HG03025 (cell line): Measurements from ENCODE around the gene PIGM.
"Not testable (repeated sequence)": the region's sequence is repeated elsewhere in the genome, so short reads cannot be mapped to it uniquely, and the experiment has no call there.

Source experiments
- ATAC-seq: cut with Tn5 transposase; IDR thresholded peaks from one replicate; pipeline ENCODE4 v1.9.1; 2021; ENCODE audit warnings: mild to moderate bottlenecking, moderate library complexity; ENCODE audit not compliant: unreplicated experiment, low FRiP score

The PIGM gene

DNA sequence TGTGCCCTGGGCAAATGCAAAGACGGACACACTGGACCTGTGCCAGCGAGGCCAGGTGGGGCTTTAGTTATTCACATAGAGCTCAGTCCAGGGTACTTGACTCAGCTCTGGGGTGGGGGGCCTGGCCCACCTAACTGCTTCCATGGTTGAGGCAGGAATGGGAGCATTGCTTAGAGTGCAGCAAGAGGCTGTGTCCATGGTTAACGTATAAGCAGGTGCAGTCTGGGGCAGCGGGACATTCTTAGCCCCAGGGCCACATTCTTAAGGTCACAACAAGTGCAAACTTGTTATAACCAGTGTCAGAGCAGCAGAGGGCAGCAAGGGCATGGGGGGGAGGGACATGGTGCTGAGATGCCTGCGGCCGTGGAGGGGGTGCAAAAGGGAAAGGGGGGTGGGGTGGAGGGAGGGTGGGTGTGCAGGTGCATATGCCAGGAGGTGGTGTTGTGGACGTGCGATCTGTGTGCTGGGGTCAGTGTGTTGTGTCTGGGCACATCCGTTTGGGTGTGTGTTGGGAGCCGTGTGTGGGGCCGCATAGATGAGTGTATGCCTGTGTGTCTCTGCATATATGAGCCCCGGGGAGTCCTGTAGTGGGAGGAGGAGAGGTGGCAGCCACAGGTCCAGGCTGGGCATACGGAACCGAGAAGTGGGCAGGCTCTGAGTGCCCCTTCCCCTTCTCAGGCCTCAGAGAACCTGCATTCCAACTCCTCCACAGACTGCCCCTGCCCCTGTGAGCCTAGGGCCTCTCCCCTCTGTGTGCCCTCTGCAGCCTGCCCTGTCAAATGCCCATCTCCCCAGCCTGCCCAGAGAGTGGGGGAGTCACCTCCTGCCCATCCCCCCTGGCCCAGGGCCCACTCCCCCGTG lies 29.8 kb upstream of the PIGM start:
- no peak for ATAC-seq

DNA sequence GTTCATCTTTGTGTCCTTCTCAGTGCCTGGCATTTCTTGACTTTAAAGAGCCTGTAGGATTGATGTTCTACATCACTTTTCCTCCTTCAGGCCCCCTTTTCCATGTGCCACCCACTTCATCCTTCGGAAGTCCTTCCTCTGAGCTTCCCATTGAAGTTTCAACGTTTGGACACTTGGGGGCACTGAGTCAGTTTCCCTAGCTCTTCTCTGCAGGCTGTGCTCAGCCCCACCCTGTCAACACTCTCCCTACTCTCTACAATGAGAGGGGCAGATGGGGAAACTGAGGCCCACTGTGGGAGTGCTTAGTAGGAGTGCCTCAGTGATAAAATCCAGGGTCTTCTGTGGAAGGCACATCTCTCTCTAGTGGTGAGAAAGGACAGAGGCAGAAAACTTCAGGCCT lies 26.3 kb upstream of the PIGM start:
- no peak for ATAC-seq

DNA sequence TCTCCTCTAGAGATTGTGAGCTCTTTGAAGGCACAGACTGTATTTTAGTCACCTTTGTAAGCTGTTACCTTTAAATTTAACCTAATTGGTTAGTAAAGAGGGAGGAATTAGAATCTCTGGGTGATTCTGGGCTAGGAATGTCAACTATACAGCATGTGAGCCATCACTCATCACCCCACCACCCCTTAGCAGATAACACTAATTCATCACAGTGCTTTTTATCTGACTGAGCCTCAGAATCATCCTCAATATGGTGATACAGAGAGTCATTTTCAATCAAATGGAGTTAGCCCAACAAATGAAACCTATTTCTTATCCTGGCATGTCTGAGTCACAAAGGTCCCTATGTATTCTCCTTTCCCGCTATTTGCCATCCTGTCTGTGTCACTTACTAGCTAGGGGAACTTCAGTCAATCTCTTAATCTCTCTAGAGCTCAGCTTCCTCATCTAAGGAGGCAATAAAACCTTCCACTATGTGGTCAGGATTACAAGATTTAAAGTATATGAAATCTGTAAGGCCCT lies 24.9 kb upstream of the PIGM start:
- no peak for ATAC-seq

- ATAC-seq: no peak
These were observed 22.0 kb upstream of the PIGM start for GRCh38 chr1:160053548-160054365.

GRCh38 chr1:160052936-160053335 lies 21.1 kb upstream of the PIGM start:
- ATAC-seq: no peak

GRCh38 chr1:160050619-160051018 lies 18.8 kb upstream of the PIGM start:
- no peak for ATAC-seq

DNA sequence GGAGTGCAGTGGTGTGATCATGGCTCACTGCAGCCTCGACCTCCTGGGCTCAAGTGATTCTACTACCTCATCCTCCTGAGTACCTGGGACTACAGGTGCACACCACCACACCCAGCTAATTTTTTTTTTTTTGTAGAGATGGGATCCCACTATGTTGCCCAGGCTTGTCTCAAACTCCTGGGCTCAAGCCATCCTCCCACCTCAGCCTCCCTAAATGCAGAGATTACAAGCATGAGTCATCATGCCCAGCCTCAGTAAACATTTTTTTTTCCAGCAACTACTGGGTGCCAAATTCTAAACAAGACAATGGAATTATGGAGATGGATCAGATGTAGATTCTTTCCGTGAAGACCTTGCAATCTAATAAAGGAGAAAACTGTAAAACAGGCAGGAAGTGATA lies 18.4 kb upstream of the PIGM start:
- not testable (repeated sequence) for ATAC-seq

GRCh38 chr1:160049101-160049500 lies 17.3 kb upstream of the PIGM start:
- ATAC-seq: no peak

DNA sequence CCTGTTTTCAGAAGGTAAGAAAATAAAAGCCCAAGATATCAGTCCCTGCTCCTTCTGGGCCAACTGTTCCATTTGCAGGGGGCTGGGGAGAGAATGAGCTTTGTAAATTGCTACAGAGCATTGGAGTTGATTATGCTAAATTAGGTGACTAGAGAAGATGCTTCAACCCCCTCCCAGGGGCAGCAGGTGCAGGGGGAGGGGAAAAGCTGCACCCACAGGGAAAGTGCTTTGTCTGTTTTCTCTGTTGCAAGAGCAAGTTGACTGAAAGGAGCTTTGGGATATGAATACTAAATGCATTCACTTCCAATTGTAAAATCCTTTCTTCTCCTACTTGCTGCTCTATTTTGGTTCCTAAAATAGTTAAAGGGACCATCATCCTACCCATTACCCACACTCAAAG lies 16.5 kb upstream of the PIGM start:
- no peak for ATAC-seq

- no peak for ATAC-seq
These were observed 15.6 kb upstream of the PIGM start for GRCh38 chr1:160047111-160047991.

- ATAC-seq: no peak
These were observed 14.8 kb upstream of the PIGM start for GRCh38 chr1:160046494-160047110.

GRCh38 chr1:160045653-160046052 lies 13.9 kb upstream of the PIGM start:
- ATAC-seq: no peak

DNA sequence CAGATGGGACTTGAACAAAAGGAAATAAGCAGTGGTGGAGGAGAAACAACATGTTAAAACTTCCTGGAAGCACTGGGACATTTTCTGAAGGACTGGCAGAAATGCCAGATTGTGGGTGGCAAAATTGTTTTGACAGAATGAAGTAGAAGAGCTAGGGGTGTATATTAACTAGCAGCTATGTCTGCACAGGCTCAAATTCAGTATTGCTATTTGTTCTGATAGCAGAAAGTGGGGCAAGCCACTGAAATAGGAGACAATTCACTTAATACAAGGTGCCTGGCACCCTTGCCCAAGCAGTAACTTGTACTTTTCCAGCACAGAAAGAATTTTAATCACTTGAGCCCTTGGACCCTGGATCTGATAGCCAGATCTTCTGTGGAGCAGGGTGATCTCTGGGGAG lies 11.8 kb upstream of the PIGM start:
- ATAC-seq: no peak

GRCh38 chr1:160040476-160040875 lies 8.7 kb upstream of the PIGM start:
- ATAC-seq: no peak

- peak; percentile 2 for ATAC-seq
These were observed 503 bp upstream of the PIGM start for GRCh38 chr1:160032165-160032820.

- ATAC-seq: no peak
These were observed 979 bp downstream of the PIGM start for GRCh38 chr1:160030657-160031364.

DNA sequence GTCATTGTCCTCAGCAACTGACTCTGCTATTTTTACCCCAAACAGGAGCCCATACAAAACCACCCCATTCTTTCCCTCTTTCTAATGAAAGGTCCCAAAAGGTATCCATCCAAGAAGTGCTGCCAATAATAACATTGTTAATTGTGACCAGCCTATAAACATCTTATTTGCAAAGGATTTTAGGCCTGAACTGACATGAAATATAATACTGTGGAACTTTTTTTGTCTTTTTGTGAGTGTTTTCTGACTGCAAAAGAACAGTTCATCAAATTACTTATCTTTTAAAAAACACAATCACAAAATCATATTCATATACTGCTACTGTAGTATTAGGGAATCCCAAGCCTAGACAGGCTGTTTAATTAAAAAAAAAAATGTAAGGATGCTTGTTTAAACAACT lies 3.4 kb downstream of the PIGM start:
- no peak for ATAC-seq

DNA sequence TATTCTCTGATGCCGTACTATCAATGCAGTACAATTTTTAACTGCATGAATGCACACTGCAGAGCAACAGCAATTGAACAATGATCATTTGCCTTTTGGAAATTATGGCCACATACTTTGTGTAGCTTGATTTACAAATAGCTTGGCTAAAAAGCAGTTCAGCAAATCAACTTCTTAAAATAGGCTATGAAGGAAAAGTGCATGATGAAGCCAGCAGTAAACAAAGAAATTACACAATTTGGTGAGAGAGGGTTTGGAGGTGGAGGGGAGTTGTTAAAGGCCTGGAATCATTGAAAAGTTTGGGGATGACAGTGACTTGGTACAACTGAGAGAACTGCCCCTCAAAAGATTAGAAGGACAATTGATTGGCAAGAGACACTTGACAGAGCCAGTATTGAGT lies 6.5 kb downstream of the PIGM start:
- ATAC-seq: no peak
